IMR-90 (cell line): ENCODE measurements around the gene NFIA.

Experiments
- CEBPB ChIP-seq: IDR thresholded peaks from 2 replicates; pipeline ENCODE4 v1.6.1; 2012; ENCODE audit warnings: low read depth, low read length, improper control_type of control experiment
- ELK1 ChIP-seq: fragments of 150-350 bp; IDR thresholded peaks from 2 replicates; pipeline ENCODE4 v1.6.1; 2016; ENCODE audit warnings: low read depth, mild to moderate bottlenecking, low read length, moderate library complexity, borderline replicate concordance
- MAFK ChIP-seq: IDR thresholded peaks from 2 replicates; pipeline ENCODE4 v1.6.1; 2012; ENCODE audit warnings: low read depth, low read length, improper control_type of control experiment
- POLR2A ChIP-seq: IDR thresholded peaks from 2 replicates; pipeline ENCODE4 v1.6.1; 2012; ENCODE audit warnings: mild to moderate bottlenecking, low read depth, low read length
- RAD21 ChIP-seq: IDR thresholded peaks from 2 replicates; pipeline ENCODE4 v1.6.1; 2012; ENCODE audit warnings: low read length, improper control_type of control experiment
- RCOR1 ChIP-seq: IDR thresholded peaks from 2 replicates; pipeline ENCODE4 v1.6.1; 2012; ENCODE audit warnings: mild to moderate bottlenecking, low read length, improper control_type of control experiment; ENCODE audit not compliant: insufficient replicate concordance
- RFX5 ChIP-seq: IDR thresholded peaks from 2 replicates; pipeline ENCODE4 v1.8.0; 2012; ENCODE audit warnings: low read depth, mild to moderate bottlenecking, low read length, moderate library complexity
- SMC3 ChIP-seq: fragments of 150-350 bp; IDR thresholded peaks from 2 replicates; pipeline ENCODE4 v1.6.1; 2016; ENCODE audit warnings: low read depth, mild to moderate bottlenecking, antibody characterized with exemption, low read length, moderate library complexity
- TF ChIP-seq, protein P1 (sequence below): conservative IDR thresholded peaks from 2 replicates; pipeline ENCODE4 v1.5.1; 2012; ENCODE audit warnings: mild to moderate bottlenecking, low read depth, low read length, improper control_type of control experiment

DNA sequence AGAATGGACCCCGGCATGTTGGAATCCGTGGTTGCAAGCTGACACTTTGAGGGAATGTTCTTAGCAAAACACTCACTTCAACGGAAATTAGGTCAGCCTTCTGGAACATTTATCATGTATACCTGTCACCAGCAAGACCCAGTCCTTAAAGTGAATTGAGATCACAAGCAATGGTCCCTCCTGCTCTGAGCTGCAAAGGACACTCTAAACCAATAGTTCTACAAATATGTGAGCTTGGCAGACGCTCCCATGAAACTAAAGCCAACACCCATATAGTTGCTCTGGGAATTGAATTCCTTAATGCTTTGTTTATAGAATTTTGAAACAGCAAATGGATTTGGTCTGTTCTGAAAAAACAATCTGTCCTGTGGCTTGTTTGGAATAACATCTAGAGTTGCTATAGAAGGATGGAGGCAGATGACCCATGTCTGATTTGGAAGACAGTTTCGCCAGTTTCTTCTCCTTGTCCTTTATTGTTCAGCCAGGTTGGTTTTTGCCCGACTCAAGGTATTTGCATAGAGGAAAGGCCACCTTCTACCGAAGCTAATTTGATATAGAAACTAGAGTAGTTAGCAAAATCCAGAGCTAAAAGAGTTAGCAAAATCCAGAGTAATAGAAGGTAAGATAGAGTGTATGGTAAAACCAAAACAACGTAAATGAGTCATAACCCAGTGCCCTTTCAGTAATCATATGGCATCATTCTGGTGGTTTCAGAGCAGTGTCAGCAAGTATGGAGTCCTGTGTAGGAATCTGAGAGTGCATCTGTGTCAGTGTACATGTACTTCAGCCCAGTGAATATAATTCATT is 236.2 kb downstream of the NFIA start:
- TF ChIP-seq, protein P1, sequence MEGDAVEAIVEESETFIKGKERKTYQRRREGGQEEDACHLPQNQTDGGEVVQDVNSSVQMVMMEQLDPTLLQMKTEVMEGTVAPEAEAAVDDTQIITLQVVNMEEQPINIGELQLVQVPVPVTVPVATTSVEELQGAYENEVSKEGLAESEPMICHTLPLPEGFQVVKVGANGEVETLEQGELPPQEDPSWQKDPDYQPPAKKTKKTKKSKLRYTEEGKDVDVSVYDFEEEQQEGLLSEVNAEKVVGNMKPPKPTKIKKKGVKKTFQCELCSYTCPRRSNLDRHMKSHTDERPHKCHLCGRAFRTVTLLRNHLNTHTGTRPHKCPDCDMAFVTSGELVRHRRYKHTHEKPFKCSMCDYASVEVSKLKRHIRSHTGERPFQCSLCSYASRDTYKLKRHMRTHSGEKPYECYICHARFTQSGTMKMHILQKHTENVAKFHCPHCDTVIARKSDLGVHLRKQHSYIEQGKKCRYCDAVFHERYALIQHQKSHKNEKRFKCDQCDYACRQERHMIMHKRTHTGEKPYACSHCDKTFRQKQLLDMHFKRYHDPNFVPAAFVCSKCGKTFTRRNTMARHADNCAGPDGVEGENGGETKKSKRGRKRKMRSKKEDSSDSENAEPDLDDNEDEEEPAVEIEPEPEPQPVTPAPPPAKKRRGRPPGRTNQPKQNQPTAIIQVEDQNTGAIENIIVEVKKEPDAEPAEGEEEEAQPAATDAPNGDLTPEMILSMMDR, result no peak
- TF ChIP-seq POLR2A (no peak), SMC3 (no peak), CEBPB (peak; percentile 31; the same call in 1 of the 2 replicates), MAFK (peak; percentile 41), RCOR1 (no peak), RFX5 (no peak), RAD21 (no peak), ELK1 (no peak)
